ENCODE results near the gene NOSIP. TPM values are rescaled to one million over a fixed set of nuclear protein-coding genes. Genes with fewer than 3 reads are reported as not detected.

Gene NOSIP
- total RNA-seq, 2 donors from 2014 or later = 30.8 to 46.8 TPM

DNA sequence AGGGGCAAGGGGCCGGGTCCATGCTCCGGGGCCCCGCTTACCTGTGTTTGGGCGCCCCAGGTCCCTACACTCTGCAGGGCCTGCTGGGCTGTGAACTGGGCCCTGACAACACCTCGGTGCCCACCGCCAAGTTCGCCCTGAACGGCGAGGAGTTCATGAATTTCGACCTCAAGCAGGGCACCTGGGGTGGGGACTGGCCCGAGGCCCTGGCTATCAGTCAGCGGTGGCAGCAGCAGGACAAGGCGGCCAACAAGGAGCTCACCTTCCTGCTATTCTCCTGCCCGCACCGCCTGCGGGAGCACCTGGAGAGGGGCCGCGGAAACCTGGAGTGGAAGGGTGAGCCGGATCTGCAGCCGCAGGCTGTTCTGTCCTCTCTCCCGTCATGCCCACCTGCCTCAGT lies 66.2 kb downstream of the NOSIP start:
- DNase-seq (ENCODE audit: low spot score) (no peak), ATAC-seq (ENCODE audit: insufficient number of reproducible peaks, low FRiP score, low read depth) (no peak)
- Histone ChIP-seq H3K36me3 (no peaks in the 10 kb centered on the region), H3K27ac (no peak overlapping the region), H3K4me1 (ENCODE audit: control insufficient read depth in 1 of 2, low read depth in 2 of 2) (peaks cover 7 to 28% of the 10 kb centered on the region in 2 donors), H3K4me3 (peak overlapping the region; percentile 98), H3K27me3 (replicated peaks; ENCODE audit: insufficient read depth) (no peaks in the 10 kb centered on the region), H3K9me3 (no peaks in the 10 kb centered on the region)
- TF ChIP-seq, protein P1, sequence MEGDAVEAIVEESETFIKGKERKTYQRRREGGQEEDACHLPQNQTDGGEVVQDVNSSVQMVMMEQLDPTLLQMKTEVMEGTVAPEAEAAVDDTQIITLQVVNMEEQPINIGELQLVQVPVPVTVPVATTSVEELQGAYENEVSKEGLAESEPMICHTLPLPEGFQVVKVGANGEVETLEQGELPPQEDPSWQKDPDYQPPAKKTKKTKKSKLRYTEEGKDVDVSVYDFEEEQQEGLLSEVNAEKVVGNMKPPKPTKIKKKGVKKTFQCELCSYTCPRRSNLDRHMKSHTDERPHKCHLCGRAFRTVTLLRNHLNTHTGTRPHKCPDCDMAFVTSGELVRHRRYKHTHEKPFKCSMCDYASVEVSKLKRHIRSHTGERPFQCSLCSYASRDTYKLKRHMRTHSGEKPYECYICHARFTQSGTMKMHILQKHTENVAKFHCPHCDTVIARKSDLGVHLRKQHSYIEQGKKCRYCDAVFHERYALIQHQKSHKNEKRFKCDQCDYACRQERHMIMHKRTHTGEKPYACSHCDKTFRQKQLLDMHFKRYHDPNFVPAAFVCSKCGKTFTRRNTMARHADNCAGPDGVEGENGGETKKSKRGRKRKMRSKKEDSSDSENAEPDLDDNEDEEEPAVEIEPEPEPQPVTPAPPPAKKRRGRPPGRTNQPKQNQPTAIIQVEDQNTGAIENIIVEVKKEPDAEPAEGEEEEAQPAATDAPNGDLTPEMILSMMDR (IDR thresholded peaks at IDR 0.05) = no peak

DNA sequence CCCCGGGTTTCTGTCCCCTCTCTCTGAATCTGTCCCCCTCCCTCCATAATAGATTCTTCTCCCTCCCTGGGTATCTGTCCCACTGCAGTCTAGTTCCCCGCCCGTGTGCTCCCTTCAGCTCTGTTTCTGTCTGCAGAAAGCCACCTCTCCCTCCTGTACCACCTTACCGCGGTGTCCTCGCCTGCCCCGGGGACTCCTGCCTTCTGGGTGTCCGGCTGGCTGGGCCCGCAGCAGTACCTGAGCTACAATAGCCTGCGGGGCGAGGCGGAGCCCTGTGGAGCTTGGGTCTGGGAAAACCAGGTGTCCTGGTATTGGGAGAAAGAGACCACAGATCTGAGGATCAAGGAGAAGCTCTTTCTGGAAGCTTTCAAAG lies 66.6 kb downstream of the NOSIP start:
- Histone ChIP-seq H3K4me1 (ENCODE audit: control insufficient read depth in 1 of 2, low read depth in 2 of 2) (peaks cover 7 to 28% of the 10 kb centered on the region in 2 donors), H3K9me3 (no peaks in the 10 kb centered on the region), H3K27ac (peak overlapping the region; percentile 72 to 80), H3K4me3 (peak overlapping the region; percentile 98), H3K27me3 (replicated peaks; ENCODE audit: insufficient read depth) (no peaks in the 10 kb centered on the region), H3K36me3 (no peaks in the 10 kb centered on the region)
- TF ChIP-seq, protein P1 (IDR thresholded peaks at IDR 0.05) = no peak
- DNase-seq (ENCODE audit: low spot score) = no peak
- ATAC-seq (ENCODE audit: insufficient number of reproducible peaks, low FRiP score, low read depth) = no peak

DNA sequence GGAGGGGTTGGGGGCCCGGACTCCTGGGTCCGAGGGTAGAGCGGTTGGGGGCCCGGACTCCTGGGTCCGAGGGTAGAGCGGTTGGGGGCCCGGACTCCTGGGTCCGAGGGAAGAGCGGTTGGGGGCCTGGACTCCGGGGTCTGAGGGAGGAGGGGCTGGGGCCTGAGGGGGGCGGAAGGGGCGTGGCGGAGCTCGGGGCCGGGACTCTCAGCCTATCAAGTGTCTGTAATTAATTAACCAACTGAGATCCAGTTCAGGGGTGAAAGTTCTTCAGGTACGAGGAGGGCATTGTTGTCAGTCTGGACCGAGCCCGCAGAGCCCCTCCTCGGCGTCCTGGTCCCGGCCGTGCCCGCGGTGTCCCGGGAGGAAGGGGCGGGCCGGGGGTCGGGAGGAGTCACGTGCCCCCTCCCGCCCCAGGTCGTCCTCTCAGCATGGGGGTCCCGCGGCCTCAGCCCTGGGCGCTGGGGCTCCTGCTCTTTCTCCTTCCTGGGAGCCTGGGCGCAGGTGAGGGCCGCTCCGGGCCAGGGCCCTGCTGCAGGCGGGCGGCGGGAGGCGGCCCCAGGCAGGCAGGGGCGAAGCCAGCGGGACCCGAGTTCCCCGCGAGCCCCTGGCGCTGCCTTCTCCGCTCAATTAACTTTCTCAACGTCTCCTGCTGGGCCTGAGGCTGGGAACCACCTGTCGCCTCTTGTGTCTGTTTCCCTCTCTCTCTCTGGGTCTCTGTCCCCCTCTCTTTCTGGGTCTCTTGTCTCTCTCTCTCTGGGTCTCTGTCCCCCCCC lies 67.2 kb downstream of the NOSIP start:
- ATAC-seq (ENCODE audit: insufficient number of reproducible peaks, low FRiP score, low read depth) (peak; percentile 41), DNase-seq (ENCODE audit: low spot score) (no peak)
- H3K9me3 ChIP-seq = no peaks in the 10 kb centered on the region
- TF ChIP-seq, protein P1 (IDR thresholded peaks at IDR 0.05) = no peak
- H3K27me3 ChIP-seq (replicated peaks; ENCODE audit: insufficient read depth) = no peaks in the 10 kb centered on the region
- peak overlapping the region; percentile 72 to 80 for H3K27ac ChIP-seq
- peak overlapping the region; percentile 98 for H3K4me3 ChIP-seq
- H3K36me3 ChIP-seq = no peaks in the 10 kb centered on the region
- peaks cover 7 to 28% of the 10 kb centered on the region in 2 donors for H3K4me1 ChIP-seq (ENCODE audit: control insufficient read depth in 1 of 2, low read depth in 2 of 2)

DNA sequence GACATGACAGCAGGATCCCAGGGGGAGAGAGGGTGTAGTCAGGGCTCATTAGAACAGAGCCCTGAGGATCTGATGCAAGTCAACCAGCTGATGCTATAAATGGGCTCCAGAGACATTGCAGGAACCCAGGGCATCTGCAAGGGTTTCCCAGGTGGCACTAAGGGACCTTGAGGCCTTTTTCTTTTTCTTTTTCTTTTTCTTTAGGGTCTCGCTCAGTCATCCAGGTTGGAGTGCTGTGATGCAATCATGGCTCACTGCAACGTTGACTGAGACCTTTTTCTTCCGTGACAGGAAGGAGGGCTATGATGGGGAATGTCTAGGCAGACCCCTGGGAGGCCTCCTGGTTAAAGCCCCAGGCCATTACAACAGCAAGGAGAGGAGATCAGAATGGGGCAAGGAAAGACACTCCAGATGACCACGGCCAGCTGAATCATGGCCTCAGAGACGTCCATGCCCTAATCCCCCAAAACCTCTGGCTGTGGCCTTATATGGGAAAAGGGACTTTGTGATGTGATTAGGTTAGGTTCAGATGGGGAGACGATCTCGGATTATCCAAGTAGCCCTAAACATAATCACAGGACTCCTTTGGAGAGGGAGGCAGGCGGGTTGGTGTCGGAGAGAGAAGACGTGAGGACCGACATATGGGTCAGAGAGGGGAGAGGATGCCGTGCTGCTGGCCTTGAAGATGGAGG lies 72.4 kb downstream of the NOSIP start:
- Histone ChIP-seq H3K4me1 (ENCODE audit: control insufficient read depth in 1 of 2, low read depth in 2 of 2) (peaks cover 0 to 10% of the 10 kb centered on the region in 2 donors), H3K9me3 (no peaks in the 10 kb centered on the region), H3K27ac (no peak overlapping the region), H3K36me3 (no peaks in the 10 kb centered on the region), H3K27me3 (replicated peaks; ENCODE audit: insufficient read depth) (no peaks in the 10 kb centered on the region), H3K4me3 (no peak overlapping the region)
- DNase-seq (ENCODE audit: low spot score) = no peak
- TF ChIP-seq, protein P1 (IDR thresholded peaks at IDR 0.05) = no peak
- no peak for ATAC-seq (ENCODE audit: insufficient number of reproducible peaks, low FRiP score, low read depth)

DNA sequence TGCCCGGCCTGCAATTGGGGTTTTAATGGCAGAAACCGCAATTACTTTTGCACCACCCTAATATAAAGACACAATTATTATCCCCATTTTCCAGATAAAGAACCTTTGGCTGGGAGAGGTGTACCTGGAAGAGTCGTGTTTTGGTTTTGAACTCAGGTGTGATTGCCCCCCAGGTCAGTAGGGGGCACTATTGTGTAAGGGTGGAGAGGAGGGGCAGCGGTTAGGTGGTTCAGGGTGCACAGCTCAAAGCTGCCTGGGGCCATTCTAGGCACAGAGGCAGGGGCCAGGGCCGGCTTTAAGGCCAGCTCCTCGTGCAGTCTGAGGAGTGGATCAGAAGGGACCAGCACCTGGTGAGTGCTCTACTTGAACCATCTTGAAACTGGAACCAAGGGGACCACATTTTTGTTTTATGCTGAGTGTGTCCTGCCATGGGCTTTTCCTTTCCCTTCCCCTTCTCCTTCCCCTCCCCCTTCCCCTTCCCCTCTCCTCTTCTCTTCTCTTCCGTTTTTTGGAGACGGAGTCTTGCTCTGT lies 73.7 kb downstream of the NOSIP start:
- H3K9me3 ChIP-seq = no peaks in the 10 kb centered on the region
- H3K4me3 ChIP-seq = no peak overlapping the region
- DNase-seq (ENCODE audit: low spot score) (no peak), ATAC-seq (ENCODE audit: insufficient number of reproducible peaks, low FRiP score, low read depth) (no peak)
- H3K4me1 ChIP-seq (ENCODE audit: control insufficient read depth in 1 of 2, low read depth in 2 of 2) = peaks cover 0 to under 1% of the 10 kb centered on the region in 2 donors
- no peaks in the 10 kb centered on the region for H3K27me3 ChIP-seq (replicated peaks; ENCODE audit: insufficient read depth)
- no peaks in the 10 kb centered on the region for H3K36me3 ChIP-seq
- TF ChIP-seq, protein P1 (IDR thresholded peaks at IDR 0.05) = peak; percentile 57
- H3K27ac ChIP-seq = no peak overlapping the region

All from thoracic aorta (tissue), 2 donors.